Ammon's horn (tissue), 1 donor: ENCODE results near the gene LYRM4.

Experiments
- DNase-seq: peaks from one replicate; pipeline ENCODE4 v3.0.0-alpha.2; 2016; ENCODE audit warnings: low spot score

Gene LYRM4

GRCh38 chr6:5205877-5206850 is 54.6 kb downstream of the LYRM4 start:
- peak; percentile 93 for DNase-seq

- peak; percentile 23 for DNase-seq
Observed at GRCh38 chr6:5205035-5205507, 55.7 kb downstream of the LYRM4 start.

GRCh38 chr6:5204376-5204775 is 56.4 kb downstream of the LYRM4 start:
- DNase-seq, result no peak

GRCh38 chr6:5203546-5203945 is 57.2 kb downstream of the LYRM4 start:
- DNase-seq, result no peak

- no peak for DNase-seq
Observed at GRCh38 chr6:5202941-5203340, 57.8 kb downstream of the LYRM4 start.

- DNase-seq, result no peak
Observed at GRCh38 chr6:5202206-5202605, 58.5 kb downstream of the LYRM4 start.

GRCh38 chr6:5201271-5201670 is 59.5 kb downstream of the LYRM4 start:
- no peak for DNase-seq

GRCh38 chr6:5199702-5200101 is 61.0 kb downstream of the LYRM4 start:
- no peak for DNase-seq

GRCh38 chr6:5199283-5199682 is 61.5 kb downstream of the LYRM4 start:
- DNase-seq, result no peak

GRCh38 chr6:5197084-5197483 is 63.7 kb downstream of the LYRM4 start:
- DNase-seq, result no peak

GRCh38 chr6:5192135-5192794 is 68.5 kb downstream of the LYRM4 start:
- no peak for DNase-seq

GRCh38 chr6:5191722-5192121 is 69.0 kb downstream of the LYRM4 start:
- DNase-seq, result no peak

- no peak for DNase-seq
Observed at GRCh38 chr6:5191222-5191621, 69.5 kb downstream of the LYRM4 start.

- DNase-seq, result no peak
Observed at GRCh38 chr6:5190507-5190906, 70.2 kb downstream of the LYRM4 start.

- DNase-seq, result no peak
Observed at GRCh38 chr6:5188646-5189045, 72.1 kb downstream of the LYRM4 start.

GRCh38 chr6:5184878-5185277 is 75.9 kb downstream of the LYRM4 start:
- DNase-seq, result no peak

GRCh38 chr6:5184218-5184617 is 76.5 kb downstream of the LYRM4 start:
- no peak for DNase-seq

- DNase-seq, result no peak
Observed at GRCh38 chr6:5181510-5182317, 79.0 kb downstream of the LYRM4 start.

- DNase-seq, result no peak
Observed at GRCh38 chr6:5180636-5181035, 80.1 kb downstream of the LYRM4 start.

GRCh38 chr6:5179917-5180316 is 80.8 kb downstream of the LYRM4 start:
- DNase-seq, result no peak

GRCh38 chr6:5178806-5179205 is 81.9 kb downstream of the LYRM4 start:
- DNase-seq, result no peak

- no peak for DNase-seq
Observed at GRCh38 chr6:5175635-5176034, 85.1 kb downstream of the LYRM4 start.
